AML-193 (cell line): ENCODE data around the gene SGMS1.

Experiments used
- DNase-seq, 2 experiments: peaks; one replicate each; lab custom pipeline; 2025; lab: John Stamatoyannopoulos, UW

The SGMS1 gene

GRCh38 chr10:50260791-50261281 is 362.9 kb downstream of the SGMS1 start:
- no peak for DNase-seq
